T-cell (primary cell): ENCODE measurements around the gene RNF166. TPM values are rescaled to one million over a fixed set of nuclear protein-coding genes. Genes with fewer than 3 reads are reported as not detected.

Source experiments
- ATAC-seq, 4 experiments: fragments of 200-7000 bp in 3 of 4; fragments of 150-1000 bp in 1 of 4; cut with Tn5 transposase; replicated peaks in 1 of 4; 1 replicate in 3 of 4; 2 replicates in 1 of 4; pipeline ENCODE4 v1.10.0; 2021; ENCODE audit warnings: moderate library complexity in 3 of 4, mild to moderate bottlenecking in 2 of 4, moderate number of reproducible peaks in 1 of 4
- CTCF ChIA-PET, 2 donors: fragments of 300-600 bp; sonication (Branson Sonifier 250); formaldehyde crosslinking; loops; one replicate each; lab custom pipeline; 2022; ENCODE audit warnings: antibody characterized with exemption in 2 of 2; lab: Charles Lee
- POLR2A ChIA-PET, 2 donors: fragments of 300-600 bp; sonication (Branson Sonifier 250); formaldehyde crosslinking; loops; one replicate each; lab custom pipeline; 2022; ENCODE audit warnings: antibody characterized with exemption in 2 of 2; lab: Charles Lee
- DNase-seq, 35 experiments: peaks; one replicate each; pipeline versions ENCODE4 v3.0.0 to v3.0.0-alpha.2; 2013 to 2023
- H3K27ac ChIP-seq: one replicate; pipeline ENCODE4 v1.5.1; 2013; ENCODE audit warnings: low read length
- H3K27me3 ChIP-seq, 2 experiments: replicated peaks in 1 of 2; 1 replicate in 1 of 2; 2 replicates in 1 of 2; pipeline versions ENCODE4 v1.6.1 to v1.7.0; 2013; ENCODE audit warnings: low read length in 1 of 2, mixed read lengths in 1 of 2; ENCODE audit not compliant: control insufficient read depth in 2 of 2, insufficient read depth in 2 of 2; ENCODE audit errors: extremely low read depth in 1 of 2
- H3K36me3 ChIP-seq, 2 donors: 1 replicate in 1 of 2; 2 replicates in 1 of 2; pipeline versions ENCODE4 v1.6.1 to v1.7.0; 2013; ENCODE audit warnings: low read length in 1 of 2; ENCODE audit not compliant: control insufficient read depth in 2 of 2, insufficient read depth in 1 of 2; ENCODE audit errors: extremely low read depth in 1 of 2
- H3K4me1 ChIP-seq, 2 experiments: 1 replicate in 1 of 2; 2 replicates in 1 of 2; pipeline versions ENCODE4 v1.6.1 to v1.7.0; 2013; ENCODE audit warnings: low read length in 2 of 2, mixed read lengths in 1 of 2; ENCODE audit not compliant: insufficient read depth in 2 of 2, control insufficient read depth in 1 of 2; ENCODE audit errors: extremely low read depth in 1 of 2
- H3K4me3 ChIP-seq, 2 donors: 1 replicate in 1 of 2; 2 replicates in 1 of 2; pipeline versions ENCODE4 v1.5.1 to v1.7.0; 2013; ENCODE audit warnings: mild to moderate bottlenecking in 2 of 2, low read length in 1 of 2, moderate library complexity in 1 of 2; ENCODE audit not compliant: control insufficient read depth in 1 of 2; ENCODE audit errors: extremely low read depth in 1 of 2
- H3K9me3 ChIP-seq: 2 replicates; pipeline ENCODE4 v1.7.0; 2013
- H3K27ac Mint-ChIP-seq, 2 donors: one replicate each; pipeline ENCODE4 v1.8.0; 2020 to 2021; ENCODE audit warnings: mild to moderate bottlenecking in 2 of 2, mixed read lengths in 2 of 2
- H3K27me3 Mint-ChIP-seq, 2 donors: one replicate each; pipeline ENCODE4 v1.8.0; 2021 to 2022; ENCODE audit warnings: mixed read lengths in 2 of 2
- H3K36me3 Mint-ChIP-seq: one replicate; pipeline ENCODE4 v1.8.0; 2021; ENCODE audit warnings: mixed read lengths
- H3K4me1 Mint-ChIP-seq, 3 donors: one replicate each; pipeline ENCODE4 v1.8.0; 2020 to 2022; ENCODE audit warnings: mixed read lengths in 3 of 3, mild to moderate bottlenecking in 1 of 3
- H3K4me3 Mint-ChIP-seq, 3 donors: one replicate each; pipeline ENCODE4 v1.8.0; 2020 to 2022; ENCODE audit warnings: mild to moderate bottlenecking in 3 of 3, mixed read lengths in 3 of 3, moderate library complexity in 3 of 3
- H3K9me3 Mint-ChIP-seq, 3 donors: one replicate each; pipeline ENCODE4 v1.8.0; 2020 to 2022; ENCODE audit warnings: mixed read lengths in 3 of 3
- WGBS: methylation state at CpG from one replicate; pipeline ENCODE4 v1.1.5; 2013; ENCODE audit warnings: missing lambda C conversion rate; ENCODE audit not compliant: insufficient coverage; 5-methylcytosine and 5-hydroxymethylcytosine counted together
- total RNA-seq, 35 experiments: library from RNA in 6 of 35; stranded (reverse) in 6 of 35; fragments of 120-200 nt in 1 of 35; gene quantifications; one replicate each; pipeline versions ENCODE4 v1.2.1 to v1.2.4 and lab custom pipeline; 2013 to 2026

RNF166 gene
- total RNA-seq, 5 donors from 2014 or later (not counting 1 experiment from before 2014, with no cell fraction given): 246 to 369 (median 264) TPM

DNA sequence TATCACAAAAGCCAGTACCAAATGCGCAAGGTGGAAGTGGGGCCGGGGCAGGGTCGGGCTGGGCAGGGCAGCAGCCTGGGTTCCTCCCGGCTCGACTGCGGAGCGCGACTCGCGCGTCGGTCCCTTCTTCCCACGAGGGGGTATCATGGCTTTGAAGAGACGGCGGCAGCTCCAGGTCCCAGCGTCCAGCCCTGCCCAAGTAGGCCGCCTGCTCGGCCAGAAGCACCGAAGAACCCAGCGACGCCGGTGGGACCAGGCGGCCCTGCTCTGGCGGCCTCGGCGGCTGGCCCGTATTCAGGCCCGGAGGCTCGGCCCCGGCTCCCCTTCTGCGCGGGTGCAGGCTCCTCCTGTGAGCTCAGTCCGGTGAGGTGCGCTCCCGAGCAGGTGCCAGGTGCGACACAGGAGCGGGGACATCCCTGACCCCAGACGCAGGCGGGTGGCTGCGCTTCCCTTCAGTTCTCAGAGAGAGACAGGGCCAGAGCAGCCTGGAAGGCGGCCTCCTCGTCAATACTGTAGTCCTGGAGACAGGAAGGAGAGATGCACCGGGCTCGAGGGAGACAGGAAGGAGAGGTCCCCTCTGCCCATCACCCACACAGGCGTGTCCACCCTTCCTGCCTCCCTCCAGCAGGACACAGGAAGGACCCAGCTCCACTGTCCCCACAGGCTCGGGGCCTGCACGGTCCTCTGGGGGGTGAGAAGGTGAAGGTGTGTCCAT is 8.9 kb downstream of the RNF166 start:
- peaks cover 15% of the 10 kb centered on the region for H3K36me3 Mint-ChIP-seq
- Histone ChIP-seq H3K36me3 (peaks cover 25 to 62% of the 10 kb centered on the region in 2 donors), H3K4me3 (no peak overlapping the region), H3K27me3 (no peaks in the 10 kb centered on the region), H3K4me1 (peaks cover 42 to 93% of the 10 kb centered on the region in 2 experiments), H3K9me3 (no peaks in the 10 kb centered on the region), H3K27ac (no peak overlapping the region)
- no peak for DNase-seq
- POLR2A ChIA-PET: no interaction called here
- WGBS: 96% methylated on average over 43 of the region's 47 CpGs
- H3K4me3 Mint-ChIP-seq: peak overlapping the region in 1 of 3 donors; percentile 65
- H3K27me3 Mint-ChIP-seq: no peaks in the 10 kb centered on the region
- ATAC-seq: no peak
- H3K4me1 Mint-ChIP-seq: peaks cover 50 to 59% (median 56%) of the 10 kb centered on the region in 3 donors
- peak overlapping the region; percentile 83 to 86 for H3K27ac Mint-ChIP-seq
- CTCF ChIA-PET: no interaction called here
- H3K9me3 Mint-ChIP-seq: no peaks in the 10 kb centered on the region

DNA sequence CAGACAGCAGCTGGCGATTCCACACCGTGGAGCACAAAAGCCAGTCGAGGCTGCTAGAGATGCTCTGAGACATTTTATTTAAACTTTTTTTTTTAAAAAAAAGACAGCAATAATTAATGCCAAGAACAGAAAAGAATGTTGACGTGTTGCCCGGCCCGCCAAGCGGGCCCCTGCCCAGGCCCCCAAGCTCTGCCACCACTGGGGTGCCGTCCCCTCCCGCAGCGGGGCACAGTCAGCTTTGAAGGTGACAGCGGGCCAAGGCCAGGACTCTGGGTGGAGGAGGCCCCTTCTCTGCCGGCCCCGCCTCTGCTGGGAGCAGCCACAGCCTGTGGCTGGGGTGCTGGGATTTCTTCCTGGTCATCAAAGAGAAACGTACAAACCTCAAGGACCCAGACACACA is 9.8 kb downstream of the RNF166 start:
- peaks cover 49 to 93% of the 10 kb centered on the region in 2 experiments for H3K4me1 ChIP-seq
- peaks cover 25 to 60% of the 10 kb centered on the region in 2 donors for H3K36me3 ChIP-seq
- H3K36me3 Mint-ChIP-seq: peaks cover 15% of the 10 kb centered on the region
- ATAC-seq (no peak), DNase-seq (no peak)
- no peaks in the 10 kb centered on the region for H3K9me3 Mint-ChIP-seq
- no peak overlapping the region for H3K4me3 Mint-ChIP-seq
- H3K4me3 ChIP-seq: no peak overlapping the region
- peak overlapping the region; percentile 28 to 31 for H3K27ac Mint-ChIP-seq
- no peak overlapping the region for H3K27ac ChIP-seq
- ChIA-PET POLR2A (no interaction called here), CTCF (no interaction called here)
- WGBS: 94% methylated on average over 8 of the region's 14 CpGs
- no peaks in the 10 kb centered on the region for H3K9me3 ChIP-seq
- H3K4me1 Mint-ChIP-seq: peaks cover 53 to 59% (median 58%) of the 10 kb centered on the region in 3 donors
- H3K27me3 ChIP-seq: no peaks in the 10 kb centered on the region
- H3K27me3 Mint-ChIP-seq: no peaks in the 10 kb centered on the region

DNA sequence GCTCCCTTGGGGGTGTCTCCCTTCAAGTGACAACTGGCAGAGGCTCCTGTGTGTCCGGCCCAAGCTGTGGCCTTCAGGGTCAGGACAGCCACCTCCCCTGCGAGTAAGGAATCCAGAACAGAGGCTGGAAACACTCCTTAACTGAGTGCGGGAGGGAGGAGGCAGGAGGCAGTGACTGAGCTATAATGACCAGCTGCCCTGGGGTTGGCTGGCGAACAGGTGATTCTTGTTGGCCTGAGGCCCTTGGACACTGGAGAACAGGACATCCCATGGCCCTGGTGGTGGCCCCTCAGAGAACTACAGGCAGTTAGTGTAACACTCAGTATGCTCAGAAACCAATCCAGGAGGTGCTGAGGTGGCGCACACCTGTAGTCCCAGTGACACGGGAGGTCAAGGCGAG is 10.5 kb downstream of the RNF166 start:
- Histone ChIP-seq H3K27ac (no peak overlapping the region), H3K36me3 (peaks cover 25 to 60% of the 10 kb centered on the region in 2 donors), H3K4me1 (peaks cover 56 to 94% of the 10 kb centered on the region in 2 experiments), H3K27me3 (no peaks in the 10 kb centered on the region), H3K9me3 (no peaks in the 10 kb centered on the region), H3K4me3 (no peak overlapping the region)
- WGBS: 93% methylated on average over 7 of the region's 7 CpGs
- ChIA-PET POLR2A (no interaction called here), CTCF (interaction anchor here in 1 of 2 donors (0.6 kb wide), 1 partner anchor 10 kb away, joined by 6 read pairs; no protein-coding TSS in a partner anchor)
- ATAC-seq: no peak
- DNase-seq: no peak
- Mint-ChIP-seq H3K4me1 (peaks cover 53 to 63% (median 62%) of the 10 kb centered on the region in 3 donors), H3K27me3 (peaks cover 0 to 2% of the 10 kb centered on the region in 2 donors), H3K27ac (peak overlapping the region; percentile 34 to 39), H3K4me3 (no peak overlapping the region), H3K9me3 (no peaks in the 10 kb centered on the region), H3K36me3 (peaks cover 15% of the 10 kb centered on the region)

GRCh38 chr16:88695218-88695617 is 11.0 kb downstream of the RNF166 start:
- Mint-ChIP-seq H3K4me3 (no peak overlapping the region), H3K27me3 (peaks cover 0 to 2% of the 10 kb centered on the region in 2 donors), H3K4me1 (peaks cover 53 to 63% (median 62%) of the 10 kb centered on the region in 3 donors), H3K27ac (peak overlapping the region; percentile 34 to 39), H3K9me3 (no peaks in the 10 kb centered on the region), H3K36me3 (peaks cover 15% of the 10 kb centered on the region)
- Histone ChIP-seq H3K9me3 (no peaks in the 10 kb centered on the region), H3K36me3 (peaks cover 25 to 59% of the 10 kb centered on the region in 2 donors), H3K4me3 (no peak overlapping the region), H3K27me3 (no peaks in the 10 kb centered on the region), H3K4me1 (peaks cover 53 to 94% of the 10 kb centered on the region in 2 experiments), H3K27ac (peak overlapping the region; percentile 44)
- CTCF ChIA-PET: interaction anchor here in 1 of 2 donors (0.6 kb wide), 1 partner anchor 9 kb away, joined by 6 read pairs; no protein-coding TSS in a partner anchor
- no peak for ATAC-seq
- DNase-seq: no peak
- 91% methylated on average over 15 of the region's 15 CpGs for WGBS
- POLR2A ChIA-PET: no interaction called here

GRCh38 chr16:88694221-88695087 is 11.8 kb downstream of the RNF166 start:
- H3K27ac Mint-ChIP-seq: peak overlapping the region; percentile 80 to 82
- ChIA-PET POLR2A (no interaction called here), CTCF (no interaction called here)
- 93% methylated on average over 29 of the region's 37 CpGs for WGBS
- H3K36me3 Mint-ChIP-seq: peaks cover 10% of the 10 kb centered on the region
- ATAC-seq (no peak), DNase-seq (no peak)
- no peaks in the 10 kb centered on the region for H3K27me3 ChIP-seq
- H3K36me3 ChIP-seq: peaks cover 21 to 52% of the 10 kb centered on the region in 2 donors
- peaks cover 46 to 89% of the 10 kb centered on the region in 2 experiments for H3K4me1 ChIP-seq
- H3K27ac ChIP-seq: peak overlapping the region; percentile 44
- H3K4me3 ChIP-seq: no peak overlapping the region
- H3K4me1 Mint-ChIP-seq: peaks cover 50 to 61% (median 61%) of the 10 kb centered on the region in 3 donors
- H3K27me3 Mint-ChIP-seq: peaks cover 0 to 2% of the 10 kb centered on the region in 2 donors
- H3K4me3 Mint-ChIP-seq: peak overlapping the region in 1 of 3 donors; percentile 48
- no peaks in the 10 kb centered on the region for H3K9me3 ChIP-seq
- no peaks in the 10 kb centered on the region for H3K9me3 Mint-ChIP-seq
